Activated CD8-positive, alpha-beta memory T cell treated with anti-CD3 and anti-CD28 coated beads, Interleukin-2, amount 50 U/mL, for 24 hours (primary cell): ENCODE data around the gene CSN1S1.

Experiments
- DNase-seq: peaks from one replicate; pipeline ENCODE4 v3.0.0-alpha.2; 2020; ENCODE audit errors: extremely low read depth

Gene CSN1S1

GRCh38 chr4:69991016-69991415, 60.1 kb downstream of the CSN1S1 start:
- no peak for DNase-seq

DNA sequence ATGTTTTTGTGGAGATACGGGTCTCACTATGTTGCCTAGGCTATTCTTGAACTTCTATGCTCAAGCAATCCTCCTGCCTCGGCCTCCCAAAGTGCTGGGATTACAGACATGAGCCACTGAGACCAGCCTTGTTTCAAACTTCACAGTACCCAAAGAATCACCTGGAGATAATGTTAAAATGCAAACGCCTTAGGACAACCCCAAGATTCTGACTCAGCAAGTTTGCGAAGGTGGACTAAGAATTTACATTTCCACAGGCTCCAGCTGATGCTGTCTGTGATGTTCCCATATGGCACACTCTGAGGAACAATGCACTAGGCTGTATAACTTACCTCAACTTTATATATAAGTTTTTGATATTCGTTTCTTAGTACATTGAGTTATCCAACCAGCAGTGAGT, 63.9 kb downstream of the CSN1S1 start:
- no peak for DNase-seq

DNA sequence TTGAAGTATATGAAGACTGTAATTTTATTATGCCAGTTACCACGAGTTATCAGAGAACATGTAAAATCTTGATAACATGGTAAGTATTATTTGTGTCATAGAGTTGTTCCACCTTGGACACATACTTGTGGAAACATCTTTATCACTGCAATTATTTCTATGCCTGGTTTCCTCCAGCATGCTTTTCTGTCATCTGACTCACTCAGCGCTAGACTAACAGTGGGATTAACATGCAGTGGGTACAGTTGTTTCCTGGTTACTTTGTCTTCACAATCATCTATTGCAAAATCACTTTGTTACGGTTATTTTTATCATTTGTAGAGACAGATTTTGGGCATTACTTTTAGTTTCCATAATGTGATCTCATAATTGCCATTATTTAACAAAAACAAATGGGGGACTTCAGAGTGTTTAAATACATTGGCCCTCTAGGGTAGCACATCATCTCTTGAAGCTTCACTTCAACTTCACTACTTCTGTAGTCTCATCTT, 64.7 kb downstream of the CSN1S1 start, which contains the start of gene STATH:
STATH (plus strand) TSS at position 441 of the 491 bp plus-strand sequence. CDS start 2,472 bp downstream, outside the sequence.
- DNase-seq, result no peak
